ENCODE measurements around the gene NUP98. TPM values are rescaled to one million over a fixed set of nuclear protein-coding genes. Genes with fewer than 3 reads are reported as not detected.

The NUP98 gene
- total RNA-seq, 1 donor from 2014 or later: 82.6 TPM

- Mint-ChIP-seq H3K36me3 (no peaks in the 10 kb centered on the region), H3K27me3 (ENCODE audit: low read depth) (no peaks in the 10 kb centered on the region), H3K4me3 (peak within 1 kb of the TSS; percentile 79), H3K27ac (peak within 1 kb of the TSS; percentile 87), H3K4me1 (peaks cover 16% of the 10 kb centered on the region), H3K9me3 (no peaks in the 10 kb centered on the region)
- DNase-seq (ENCODE audit: low spot score in 2 of 2, unreplicated experiment in 2 of 2): peak; percentile 48 to 74
- no peak for TF ChIP-seq CTCF (IDR thresholded peaks at IDR 0.05; ENCODE audit: unreplicated experiment)
These were observed 43.6 kb upstream of the NUP98 start, which contains the start of gene RHOG for GRCh38 chr11:3840870-3841425. TSS of gene RHOG (minus strand) at chr11:3840959. CDS start at chr11:3828138, 12,821 bp downstream.

- Mint-ChIP-seq H3K4me3 (peak overlapping the region; percentile 78), H3K36me3 (no peaks in the 10 kb centered on the region)
- no peak for TF ChIP-seq CTCF (IDR thresholded peaks at IDR 0.05; ENCODE audit: unreplicated experiment)
These were observed 42.9 kb upstream of the NUP98 start for GRCh38 chr11:3840004-3840869.

GRCh38 chr11:3838504-3838903 lies 41.1 kb upstream of the NUP98 start:
- TF ChIP-seq CTCF (IDR thresholded peaks at IDR 0.05; ENCODE audit: unreplicated experiment): no peak

More at GRCh38 chr11:3840004-3840869, 42.9 kb upstream of the NUP98 start:
- H3K9me3 Mint-ChIP-seq: no peaks in the 10 kb centered on the region
- no peak for DNase-seq (ENCODE audit: low spot score in 2 of 2, unreplicated experiment in 2 of 2)
- peak overlapping the region; percentile 60 for H3K27ac Mint-ChIP-seq
- H3K4me1 Mint-ChIP-seq: peaks cover 19% of the 10 kb centered on the region
- H3K27me3 Mint-ChIP-seq (ENCODE audit: low read depth): no peaks in the 10 kb centered on the region

GRCh38 chr11:3837793-3838192 lies 40.4 kb upstream of the NUP98 start:
- Mint-ChIP-seq H3K4me1 (peaks cover 24% of the 10 kb centered on the region), H3K4me3 (no peak overlapping the region), H3K27ac (no peak overlapping the region), H3K9me3 (no peaks in the 10 kb centered on the region), H3K27me3 (ENCODE audit: low read depth) (no peaks in the 10 kb centered on the region), H3K36me3 (no peaks in the 10 kb centered on the region)
- DNase-seq (ENCODE audit: low spot score in 2 of 2, unreplicated experiment in 2 of 2): no peak
- no peak for TF ChIP-seq CTCF (IDR thresholded peaks at IDR 0.05; ENCODE audit: unreplicated experiment)

More at GRCh38 chr11:3838504-3838903, 41.1 kb upstream of the NUP98 start:
- Mint-ChIP-seq H3K27ac (no peak overlapping the region), H3K36me3 (no peaks in the 10 kb centered on the region), H3K4me3 (peak overlapping the region; percentile 36), H3K9me3 (no peaks in the 10 kb centered on the region), H3K27me3 (ENCODE audit: low read depth) (no peaks in the 10 kb centered on the region), H3K4me1 (peaks cover 24% of the 10 kb centered on the region)
- no peak for DNase-seq (ENCODE audit: low spot score in 2 of 2, unreplicated experiment in 2 of 2)

GRCh38 chr11:3836903-3837302 lies 39.5 kb upstream of the NUP98 start:
- no peaks in the 10 kb centered on the region for H3K27me3 Mint-ChIP-seq (ENCODE audit: low read depth)
- no peaks in the 10 kb centered on the region for H3K9me3 Mint-ChIP-seq
- no peaks in the 10 kb centered on the region for H3K36me3 Mint-ChIP-seq
- DNase-seq (ENCODE audit: low spot score in 2 of 2, unreplicated experiment in 2 of 2): no peak
- no peak for TF ChIP-seq CTCF (IDR thresholded peaks at IDR 0.05; ENCODE audit: unreplicated experiment)
- H3K4me1 Mint-ChIP-seq: peaks cover 24% of the 10 kb centered on the region
- H3K27ac Mint-ChIP-seq: no peak overlapping the region
- H3K4me3 Mint-ChIP-seq: no peak overlapping the region
